DOHH2 (cell line): ENCODE measurements around the gene ZNF592.

Experiments used
- H3F3A ChIP-seq: fragments of 200-600 bp; sonication (generic), shearing (Covaris generic); 2 replicates; pipeline ENCODE4 v1.6.0; 2016; ENCODE audit warnings: antibody characterized with exemption, mild to moderate bottlenecking; ENCODE audit not compliant: control insufficient read depth, insufficient read depth
- H3K27ac ChIP-seq: fragments of 200-600 bp; sonication (generic); 2 replicates; pipeline ENCODE4 v1.5.1; 2014; ENCODE audit warnings: low read depth, mild to moderate bottlenecking, low read length, moderate library complexity
- H3K27me3 ChIP-seq: fragments of 200-600 bp; sonication (generic); 2 replicates; pipeline ENCODE4 v1.6.1; 2014; ENCODE audit warnings: mild to moderate bottlenecking, low read length, mixed read lengths; ENCODE audit not compliant: control insufficient read depth
- H3K36me3 ChIP-seq: fragments of 200-600 bp; sonication (generic); 2 replicates; pipeline ENCODE4 v1.6.1; 2014; ENCODE audit warnings: mild to moderate bottlenecking, low read length, moderate library complexity, mixed read lengths; ENCODE audit not compliant: control insufficient read depth
- H3K4me1 ChIP-seq: fragments of 200-600 bp; sonication (generic); 2 replicates; pipeline ENCODE4 v1.6.1; 2014; ENCODE audit warnings: mild to moderate bottlenecking, low read length, mixed read lengths; ENCODE audit not compliant: control insufficient read depth
- H3K4me2 ChIP-seq: fragments of 200-600 bp; sonication (generic); 2 replicates; pipeline ENCODE4 v1.6.0; 2014; ENCODE audit warnings: mild to moderate bottlenecking, low read length, moderate library complexity
- H3K4me3 ChIP-seq: fragments of 200-600 bp; sonication (generic); 2 replicates; pipeline ENCODE4 v1.5.1; 2014; ENCODE audit warnings: mild to moderate bottlenecking, low read length, mixed read lengths
- H3K79me2 ChIP-seq: fragments of 200-600 bp; sonication (generic); 2 replicates; pipeline ENCODE4 v1.6.1; 2014; ENCODE audit warnings: mild to moderate bottlenecking, low read length, mixed read lengths; ENCODE audit not compliant: control insufficient read depth
- H3K9me2 ChIP-seq: fragments of 200-600 bp; sonication (generic); replicated peaks from 2 replicates; pipeline ENCODE4 v1.6.1; 2014; ENCODE audit warnings: mild to moderate bottlenecking, low read length, mixed read lengths; ENCODE audit not compliant: control insufficient read depth
- H3K9me3 ChIP-seq: fragments of 200-600 bp; sonication (generic); 2 replicates; pipeline ENCODE4 v1.6.1; 2014; ENCODE audit warnings: antibody characterized with exemption, low read length, mixed read lengths; ENCODE audit not compliant: control insufficient read depth, insufficient read depth
- H4K20me1 ChIP-seq: fragments of 200-600 bp; sonication (generic); 2 replicates; pipeline ENCODE4 v1.6.0; 2014; ENCODE audit warnings: low read depth, mild to moderate bottlenecking, antibody characterized with exemption, low read length, moderate library complexity; ENCODE audit not compliant: control insufficient read depth, insufficient read depth
- CTCF ChIP-seq: fragments of 200-600 bp; sonication (generic); IDR thresholded peaks from one replicate; pipeline ENCODE4 v1.5.1; 2014; ENCODE audit warnings: antibody characterized with exemption, mild to moderate bottlenecking, low read depth, low read length; ENCODE audit not compliant: poor library complexity, severe bottlenecking
- EZH2phosphoT487 ChIP-seq: fragments of 200-600 bp; sonication (generic); IDR thresholded peaks from 2 replicates; pipeline ENCODE4 v1.6.1; 2017; ENCODE audit warnings: borderline replicate concordance, mild to moderate bottlenecking, antibody characterized with exemption, low read length, moderate library complexity, mixed read lengths

Gene ZNF592

DNA sequence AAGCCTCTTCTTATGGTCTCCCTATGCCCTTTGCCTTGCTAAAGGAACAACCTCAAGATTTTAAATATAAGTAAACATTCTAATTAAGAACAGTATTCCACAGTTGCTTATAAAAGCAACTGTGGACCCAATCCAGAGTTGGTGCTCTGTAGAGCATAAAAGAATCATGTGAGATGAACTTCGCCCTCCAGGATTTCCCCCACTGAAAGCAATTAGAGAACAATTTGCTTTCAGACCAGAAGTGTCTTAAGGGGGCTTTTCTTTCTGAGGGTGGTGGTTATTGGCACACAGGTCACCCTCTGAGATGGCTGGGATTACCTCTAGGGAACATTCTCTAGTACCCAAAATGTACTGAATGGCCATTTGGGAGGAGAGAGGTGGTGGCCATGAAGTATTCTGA is 10.6 kb downstream of the ZNF592 start:
- H3K36me3 ChIP-seq = peaks cover 7% of the 10 kb centered on the region
- H3K27me3 ChIP-seq = no peaks in the 10 kb centered on the region
- H3K27ac ChIP-seq = no peak overlapping the region
- no peaks in the 10 kb centered on the region for H3K9me2 ChIP-seq
- no peak for TF ChIP-seq EZH2phosphoT487
- TF ChIP-seq CTCF = no peak
- H3K79me2 ChIP-seq = peaks cover 100% of the 10 kb centered on the region
- no peak overlapping the region for H3K4me3 ChIP-seq
- peaks cover 27% of the 10 kb centered on the region for H3K4me1 ChIP-seq
- no peak overlapping the region for H3K4me2 ChIP-seq
- H4K20me1 ChIP-seq = peaks cover 29% of the 10 kb centered on the region
- H3F3A ChIP-seq = no peaks in the 10 kb centered on the region
- H3K9me3 ChIP-seq = no peaks in the 10 kb centered on the region

DNA sequence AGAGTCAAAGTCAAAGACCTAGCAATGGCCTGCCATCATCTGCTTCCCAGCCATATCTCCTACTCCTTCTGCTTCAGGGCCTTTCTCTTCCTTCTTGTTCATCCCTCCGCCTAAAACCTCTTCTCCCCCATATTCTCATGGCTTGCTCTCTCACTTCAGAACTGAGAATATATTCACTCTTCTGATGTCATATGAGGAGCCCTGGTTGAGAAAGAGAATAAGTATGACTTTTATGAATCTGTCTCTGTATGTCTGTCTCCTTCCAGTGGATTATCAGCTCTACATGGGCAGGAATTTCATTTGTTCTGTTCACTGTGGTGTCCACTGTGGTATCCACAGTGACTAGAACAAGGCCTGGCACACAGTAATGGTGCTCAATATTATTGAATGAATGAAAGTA is 11.8 kb downstream of the ZNF592 start:
- peaks cover 27% of the 10 kb centered on the region for H3K4me1 ChIP-seq
- H3K4me3 ChIP-seq = no peak overlapping the region
- peaks cover 17% of the 10 kb centered on the region for H3K36me3 ChIP-seq
- no peaks in the 10 kb centered on the region for H3K9me3 ChIP-seq
- TF ChIP-seq CTCF = no peak
- no peak for TF ChIP-seq EZH2phosphoT487
- H3K79me2 ChIP-seq = peaks cover 100% of the 10 kb centered on the region
- no peak overlapping the region for H3K27ac ChIP-seq
- H3F3A ChIP-seq = no peaks in the 10 kb centered on the region
- peaks cover 35% of the 10 kb centered on the region for H4K20me1 ChIP-seq
- no peaks in the 10 kb centered on the region for H3K27me3 ChIP-seq
- no peaks in the 10 kb centered on the region for H3K9me2 ChIP-seq
- H3K4me2 ChIP-seq = no peak overlapping the region

DNA sequence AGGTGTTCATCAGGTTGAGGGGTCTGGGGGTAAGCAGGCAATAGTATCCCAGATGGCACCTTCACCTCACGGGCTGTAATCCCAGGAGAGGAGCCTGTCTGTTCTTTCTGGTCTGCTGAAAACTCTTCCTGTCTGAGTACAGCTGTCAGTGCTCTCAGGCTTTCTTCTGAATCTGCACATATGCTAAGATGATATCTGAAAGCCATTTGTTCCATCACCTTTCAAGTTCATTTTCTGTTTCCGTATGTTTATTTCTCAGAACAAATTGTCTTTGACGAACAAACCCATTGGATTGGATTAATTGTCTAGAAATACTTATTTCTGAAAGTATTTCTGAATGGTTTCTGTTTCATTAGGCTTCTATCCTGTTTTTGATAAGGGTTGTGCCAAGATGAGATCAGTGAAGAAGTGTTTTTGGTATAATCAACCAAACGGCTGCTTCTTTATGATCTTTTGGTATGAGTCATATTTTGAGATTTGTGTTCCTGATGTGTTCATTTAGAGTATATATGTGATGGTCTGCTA is 13.3 kb downstream of the ZNF592 start:
- peaks cover 27% of the 10 kb centered on the region for H3K4me1 ChIP-seq
- TF ChIP-seq EZH2phosphoT487 (no peak), CTCF (no peak)
- no peaks in the 10 kb centered on the region for H3K9me2 ChIP-seq
- H3K36me3 ChIP-seq = peaks cover 29% of the 10 kb centered on the region
- H3K27me3 ChIP-seq = no peaks in the 10 kb centered on the region
- no peak overlapping the region for H3K4me3 ChIP-seq
- H3F3A ChIP-seq = no peaks in the 10 kb centered on the region
- no peaks in the 10 kb centered on the region for H3K9me3 ChIP-seq
- peak overlapping the region; percentile 25; the same call in 1 of the 2 replicates for H3K4me2 ChIP-seq
- peaks cover 100% of the 10 kb centered on the region for H3K79me2 ChIP-seq
- H4K20me1 ChIP-seq = peaks cover 32% of the 10 kb centered on the region
- H3K27ac ChIP-seq = no peak overlapping the region
